GM13977 (cell line): ENCODE results near the gene SART3.
"Not testable (repeated sequence)": the region's sequence is repeated elsewhere in the genome, so short reads cannot be mapped to it uniquely, and the experiment has no call there.

ENCODE experiments used
- DNase-seq: peaks from one replicate; pipeline ENCODE4 v3.0.0; 2012; ENCODE audit warnings: low spot score
- CTCF ChIP-seq: IDR thresholded peaks from 2 replicates; pipeline ENCODE4 v1.5.1; 2012; ENCODE audit warnings: mild to moderate bottlenecking, control low read depth; ENCODE audit not compliant: insufficient read depth; ENCODE audit errors: extremely low read depth, missing control alignments
- in situ Hi-C: fragments of 300-500 bp; cut with MboI; formaldehyde crosslinking; loops from one replicate; pipeline ENCODE4 v1.12.0; 2022; ENCODE audit warnings: low sequenced_read_pairs, low pct_unique_long_range_greater_than_20kb, mixed read lengths, inconsistent platforms; ENCODE audit not compliant: unreplicated experiment

The SART3 gene

GRCh38 chr12:108562348-108563135 lies 1.6 kb upstream of the SART3 start, which contains the start of gene ISCU:
TSS of gene ISCU (plus strand) at chr12:108562596. CDS start at chr12:108562623, 27 bp downstream.
- peak; percentile 96 for DNase-seq
- TF ChIP-seq CTCF = no peak
- in situ Hi-C loops = loop anchor here (5.0 kb wide), 1 partner anchor 240 kb away; no protein-coding TSS in a partner anchor

DNA sequence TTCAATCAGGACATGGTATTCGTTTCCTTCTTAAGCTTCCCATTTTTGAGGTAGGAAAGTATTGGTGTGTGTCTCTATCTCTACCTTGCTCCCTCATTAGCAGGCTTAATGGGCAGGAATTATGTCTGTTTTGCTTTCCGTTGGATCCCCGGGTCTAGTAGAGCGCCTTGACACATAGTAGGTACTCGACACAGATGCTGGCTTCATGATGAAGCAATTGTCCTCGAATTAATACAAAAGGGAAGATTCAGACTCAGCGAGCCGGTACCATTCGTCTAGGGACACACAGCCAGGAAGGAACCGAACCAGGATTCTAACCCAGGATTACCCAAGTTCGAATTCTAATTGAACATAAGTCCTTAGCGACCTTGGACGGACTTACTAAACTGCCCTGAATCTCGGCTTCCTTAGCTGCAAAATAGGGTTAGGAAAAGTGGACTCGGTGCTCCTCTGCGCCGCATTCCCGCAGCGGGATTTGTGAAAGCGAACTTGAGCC lies 927 bp upstream of the SART3 start:
- in situ Hi-C loops = loop anchor here (5.0 kb wide), 1 partner anchor 240 kb away; no protein-coding TSS in a partner anchor
- no peak for TF ChIP-seq CTCF
- no peak for DNase-seq

- TF ChIP-seq CTCF = no peak
- in situ Hi-C loops = loop anchor here (5.0 kb wide), 1 partner anchor 242 kb away; no protein-coding TSS in a partner anchor
- no peak for DNase-seq
Observed at GRCh38 chr12:108560321-108560721, 652 bp downstream of the SART3 start.

GRCh38 chr12:108559748-108560147 lies 1.2 kb downstream of the SART3 start:
- no peak for TF ChIP-seq CTCF
- in situ Hi-C loops = loop anchor here (5.0 kb wide), 1 partner anchor 243 kb away; no protein-coding TSS in a partner anchor

DNA sequence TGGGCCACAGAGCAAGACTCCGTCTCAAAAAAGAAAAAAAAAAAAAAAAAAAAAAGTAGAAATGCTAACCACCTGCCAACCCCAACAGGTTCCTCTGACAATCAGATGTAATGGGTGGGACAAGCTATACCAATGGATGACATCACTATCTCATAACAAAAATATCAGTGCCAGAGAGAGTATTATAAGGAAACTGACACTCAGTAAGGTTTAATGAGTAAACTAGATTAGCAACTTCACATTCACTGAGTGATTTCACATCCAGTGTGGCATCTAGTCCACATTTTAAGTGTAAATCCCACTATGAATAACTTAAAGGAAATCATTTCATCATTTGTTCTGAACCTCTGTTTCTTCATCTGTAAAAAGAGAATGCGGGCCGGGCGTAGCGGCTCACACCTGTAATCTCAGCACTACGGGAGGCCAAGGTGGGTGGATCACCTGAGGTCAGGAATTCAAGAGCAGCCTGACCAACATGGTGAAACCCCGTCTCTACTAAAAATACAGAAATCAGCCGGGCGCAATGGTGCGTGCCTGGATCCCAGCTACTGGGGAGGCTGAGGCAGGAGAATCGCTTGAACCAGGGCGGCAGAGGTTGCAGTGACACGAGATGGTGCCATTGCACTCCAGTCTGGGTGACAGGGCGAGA lies 1.8 kb downstream of the SART3 start:
- in situ Hi-C loops = no loop called here
- DNase-seq = no peak
- no peak for TF ChIP-seq CTCF

More at GRCh38 chr12:108559748-108560147, 1.2 kb downstream of the SART3 start:
- no peak for DNase-seq

DNA sequence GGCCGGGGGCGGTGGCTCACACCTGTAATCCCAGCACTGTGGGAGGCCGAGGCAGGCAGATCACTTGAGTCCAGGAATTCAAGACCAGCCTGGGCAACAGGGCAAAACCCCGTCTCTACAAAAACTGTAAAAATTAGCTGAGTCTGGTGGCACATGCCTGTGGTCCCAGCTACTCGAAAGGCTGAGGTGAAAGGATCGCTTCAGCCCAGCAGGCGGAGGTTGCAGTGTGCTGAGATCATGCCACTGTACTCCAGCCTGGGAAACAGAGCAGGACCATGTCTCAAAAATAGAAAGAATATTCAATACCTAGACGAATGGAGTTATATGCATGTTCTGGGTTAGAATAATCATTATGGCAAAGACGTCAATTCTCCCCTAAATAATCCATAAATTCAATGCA lies 5.6 kb downstream of the SART3 start:
- DNase-seq, in situ Hi-C loops: not testable (repeated sequence)

DNA sequence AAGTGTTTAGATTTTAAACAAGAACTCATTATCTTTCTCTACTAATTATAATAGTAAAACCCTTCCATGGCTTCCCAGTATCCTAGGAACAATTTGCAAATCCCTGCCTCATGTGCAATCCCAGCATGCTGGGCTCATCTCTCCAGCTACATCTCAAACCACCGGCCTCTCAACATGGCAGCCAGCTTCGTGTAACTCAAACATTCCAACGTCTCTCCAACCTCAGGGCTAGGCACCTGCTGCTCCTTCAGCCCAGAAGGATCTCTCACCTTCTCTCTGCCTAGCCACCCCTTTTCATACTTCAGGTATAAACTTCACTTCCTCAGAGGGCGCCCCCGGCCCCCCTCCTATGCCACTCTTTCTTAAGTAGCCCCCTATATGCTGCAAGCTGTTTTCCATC lies 7.2 kb downstream of the SART3 start:
- in situ Hi-C loops = no loop called here
- no peak for TF ChIP-seq CTCF
- no peak for DNase-seq
